Measurements from ENCODE around the gene TIMM22.

DNA sequence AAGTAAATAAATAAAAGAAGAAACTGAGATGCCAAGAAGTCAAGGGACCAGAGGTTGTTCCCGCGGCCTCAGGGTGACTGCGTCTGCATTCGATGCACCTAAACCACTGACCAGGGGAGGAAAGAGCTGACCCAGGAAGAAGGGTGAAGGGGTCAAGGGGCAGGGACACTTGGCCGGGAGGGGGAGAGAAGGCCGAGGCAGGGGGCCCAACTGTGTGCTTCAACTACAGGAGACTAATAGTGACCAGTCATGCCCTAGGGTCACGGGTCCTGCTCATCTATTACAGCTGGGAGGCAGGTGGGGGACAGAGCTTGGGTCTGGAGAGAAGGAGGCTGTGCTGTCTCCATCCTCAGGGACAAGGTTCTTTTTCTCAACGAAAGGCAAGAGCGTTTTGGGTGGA is 44.8 kb downstream of the TIMM22 start:
- TF ChIP-seq POLR2A (IDR thresholded peaks at IDR 0.05; ENCODE audit: low read length) (no peak), GATA1 (IDR thresholded peaks at IDR 0.05; ENCODE audit: low read depth, low read length) (no peak)

Measured in erythroblast (primary cell).